ENCODE data around the gene NAV2.

Gene NAV2

DNA sequence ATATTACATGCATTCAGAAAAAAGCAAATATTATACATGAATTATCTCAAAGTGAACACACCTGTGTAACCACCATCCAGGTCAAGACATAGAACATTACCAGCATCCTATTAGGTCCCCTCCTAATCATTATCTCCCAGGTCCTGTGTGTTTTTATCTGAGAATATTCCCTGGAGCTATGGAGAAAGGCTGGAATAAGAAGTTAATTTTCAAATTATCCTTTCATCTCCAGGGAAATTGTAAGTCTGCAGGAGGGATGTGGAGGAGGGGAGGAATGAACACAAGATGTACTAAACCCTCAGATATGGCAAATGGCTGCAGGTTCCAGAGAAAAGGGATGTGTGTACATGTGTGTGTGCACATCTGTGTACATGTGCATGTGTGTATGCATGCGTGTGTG, 25.2 kb upstream of the NAV2 start:
- no peak for DNase-seq (ENCODE audit: low read depth)
- H3K4me3 ChIP-seq (ENCODE audit: low read depth, low read length), result no peak overlapping the region
- TF ChIP-seq, protein P1, sequence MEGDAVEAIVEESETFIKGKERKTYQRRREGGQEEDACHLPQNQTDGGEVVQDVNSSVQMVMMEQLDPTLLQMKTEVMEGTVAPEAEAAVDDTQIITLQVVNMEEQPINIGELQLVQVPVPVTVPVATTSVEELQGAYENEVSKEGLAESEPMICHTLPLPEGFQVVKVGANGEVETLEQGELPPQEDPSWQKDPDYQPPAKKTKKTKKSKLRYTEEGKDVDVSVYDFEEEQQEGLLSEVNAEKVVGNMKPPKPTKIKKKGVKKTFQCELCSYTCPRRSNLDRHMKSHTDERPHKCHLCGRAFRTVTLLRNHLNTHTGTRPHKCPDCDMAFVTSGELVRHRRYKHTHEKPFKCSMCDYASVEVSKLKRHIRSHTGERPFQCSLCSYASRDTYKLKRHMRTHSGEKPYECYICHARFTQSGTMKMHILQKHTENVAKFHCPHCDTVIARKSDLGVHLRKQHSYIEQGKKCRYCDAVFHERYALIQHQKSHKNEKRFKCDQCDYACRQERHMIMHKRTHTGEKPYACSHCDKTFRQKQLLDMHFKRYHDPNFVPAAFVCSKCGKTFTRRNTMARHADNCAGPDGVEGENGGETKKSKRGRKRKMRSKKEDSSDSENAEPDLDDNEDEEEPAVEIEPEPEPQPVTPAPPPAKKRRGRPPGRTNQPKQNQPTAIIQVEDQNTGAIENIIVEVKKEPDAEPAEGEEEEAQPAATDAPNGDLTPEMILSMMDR (IDR thresholded peaks at IDR 0.05; ENCODE audit: control insufficient read depth, extremely low read depth, insufficient read depth), result no peak

DNA sequence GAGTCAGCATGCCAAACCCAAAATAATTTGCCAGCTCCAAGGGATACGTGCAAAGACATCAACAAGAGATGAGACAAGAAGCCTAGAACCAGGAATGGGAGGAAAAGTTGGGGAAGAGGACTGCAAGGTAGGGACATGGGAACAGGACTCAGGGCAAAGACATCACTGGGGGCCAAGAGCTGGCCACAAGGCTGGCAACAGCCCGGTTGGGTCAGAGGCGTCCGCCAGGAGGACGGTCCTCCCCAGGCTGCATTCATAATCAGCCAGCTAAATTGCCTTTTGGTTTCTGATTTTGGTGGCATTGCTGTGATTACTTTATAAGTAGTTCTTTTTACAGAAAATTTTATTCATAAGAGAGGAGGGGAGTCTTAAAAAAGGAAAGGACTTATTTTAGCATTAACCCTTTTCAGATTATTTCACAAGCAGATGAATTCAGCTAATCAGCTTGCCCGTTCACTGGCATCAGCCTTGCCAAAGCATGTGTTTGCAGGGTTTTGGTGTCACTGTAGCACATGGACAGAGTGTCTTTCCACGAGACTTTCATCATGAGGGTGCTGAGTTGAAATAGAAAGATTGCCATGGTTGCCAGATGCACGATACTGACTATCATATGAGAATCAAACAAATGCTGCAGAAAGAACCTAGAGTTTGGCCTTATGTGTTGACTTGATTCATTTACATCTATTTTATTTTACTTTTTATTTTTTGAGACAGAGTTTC, 23.2 kb upstream of the NAV2 start:
- no peak overlapping the region for H3K4me3 ChIP-seq (ENCODE audit: low read depth, low read length)
- DNase-seq (ENCODE audit: low read depth), result no peak
- TF ChIP-seq, protein P1 (IDR thresholded peaks at IDR 0.05; ENCODE audit: control insufficient read depth, extremely low read depth, insufficient read depth), result no peak

DNA sequence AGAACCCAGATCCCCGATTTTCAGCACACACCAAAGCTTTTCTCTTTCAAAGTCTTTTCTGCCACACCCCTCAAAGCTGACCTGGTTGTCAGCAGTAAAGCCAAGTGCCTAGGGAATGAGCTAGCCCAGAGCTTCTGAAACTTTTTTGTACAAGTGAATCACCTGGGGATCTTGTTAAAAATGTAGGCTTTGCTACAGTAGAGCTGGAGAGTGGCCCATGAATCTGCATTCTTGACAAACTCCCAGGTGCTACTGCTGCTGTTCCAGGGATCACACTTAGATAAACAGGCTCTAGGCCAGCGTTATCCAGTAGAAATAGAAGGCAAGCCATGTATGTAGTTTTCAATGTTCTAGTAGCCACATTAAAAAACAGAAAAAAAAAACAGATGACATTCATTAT, 21.8 kb upstream of the NAV2 start:
- DNase-seq (ENCODE audit: low read depth), result no peak
- no peak overlapping the region for H3K4me3 ChIP-seq (ENCODE audit: low read depth, low read length)
- TF ChIP-seq, protein P1 (IDR thresholded peaks at IDR 0.05; ENCODE audit: control insufficient read depth, extremely low read depth, insufficient read depth), result no peak

DNA sequence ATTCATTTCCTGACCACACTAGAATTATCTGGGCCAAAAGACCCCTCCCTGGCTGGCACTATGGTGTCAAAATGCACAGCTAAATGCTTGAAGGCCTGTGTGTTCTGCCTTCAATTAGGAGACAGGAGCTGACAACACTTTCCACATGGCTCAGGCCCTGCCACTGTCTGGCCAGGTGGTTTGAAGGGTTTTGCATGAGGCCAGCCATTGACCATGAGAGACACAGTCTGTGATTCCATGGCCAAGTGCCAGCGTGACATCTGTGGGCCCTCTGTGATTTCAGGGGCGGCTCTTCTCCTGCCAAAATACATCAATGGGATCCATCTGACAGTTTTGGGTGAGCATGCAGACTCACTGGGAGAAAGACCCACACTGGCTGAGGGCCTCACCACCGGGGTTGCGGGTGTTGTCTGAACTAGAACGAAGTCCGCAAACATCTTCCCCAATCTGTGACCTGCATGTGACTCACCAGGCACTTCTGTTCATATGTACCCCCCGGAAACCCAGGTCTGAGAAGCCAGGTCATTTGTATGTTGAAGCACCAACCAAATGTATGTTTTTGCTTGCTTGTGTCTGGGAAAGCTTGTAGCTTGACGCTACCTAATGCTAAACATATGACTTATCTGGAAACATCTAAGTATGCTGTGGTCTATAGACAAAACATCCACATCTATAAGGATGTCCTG, 20.7 kb upstream of the NAV2 start:
- H3K4me3 ChIP-seq (ENCODE audit: low read depth, low read length), result no peak overlapping the region
- TF ChIP-seq, protein P1 (IDR thresholded peaks at IDR 0.05; ENCODE audit: control insufficient read depth, extremely low read depth, insufficient read depth), result no peak
- DNase-seq (ENCODE audit: low read depth), result no peak

DNA sequence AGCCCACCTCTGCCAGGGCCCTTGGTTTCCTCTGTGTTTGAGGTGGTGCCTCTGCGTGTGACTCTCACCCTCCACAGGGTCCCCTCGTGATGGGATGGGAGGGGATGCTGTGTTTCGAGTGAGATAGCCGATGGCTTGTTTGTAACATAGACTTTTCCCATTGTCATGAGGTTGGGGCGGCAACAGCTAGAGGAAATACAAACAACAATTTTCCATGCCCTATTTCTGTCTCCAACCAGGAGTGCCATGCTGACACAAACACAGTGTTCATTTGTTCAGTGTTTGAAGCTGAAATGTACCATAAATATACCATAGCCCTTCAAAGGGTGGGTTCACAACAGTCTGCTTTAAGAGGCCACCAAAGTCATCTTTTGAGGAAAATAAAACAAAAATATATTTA, 19.5 kb upstream of the NAV2 start:
- no peak for DNase-seq (ENCODE audit: low read depth)
- TF ChIP-seq, protein P1 (IDR thresholded peaks at IDR 0.05; ENCODE audit: control insufficient read depth, extremely low read depth, insufficient read depth), result no peak
- no peak overlapping the region for H3K4me3 ChIP-seq (ENCODE audit: low read depth, low read length)

DNA sequence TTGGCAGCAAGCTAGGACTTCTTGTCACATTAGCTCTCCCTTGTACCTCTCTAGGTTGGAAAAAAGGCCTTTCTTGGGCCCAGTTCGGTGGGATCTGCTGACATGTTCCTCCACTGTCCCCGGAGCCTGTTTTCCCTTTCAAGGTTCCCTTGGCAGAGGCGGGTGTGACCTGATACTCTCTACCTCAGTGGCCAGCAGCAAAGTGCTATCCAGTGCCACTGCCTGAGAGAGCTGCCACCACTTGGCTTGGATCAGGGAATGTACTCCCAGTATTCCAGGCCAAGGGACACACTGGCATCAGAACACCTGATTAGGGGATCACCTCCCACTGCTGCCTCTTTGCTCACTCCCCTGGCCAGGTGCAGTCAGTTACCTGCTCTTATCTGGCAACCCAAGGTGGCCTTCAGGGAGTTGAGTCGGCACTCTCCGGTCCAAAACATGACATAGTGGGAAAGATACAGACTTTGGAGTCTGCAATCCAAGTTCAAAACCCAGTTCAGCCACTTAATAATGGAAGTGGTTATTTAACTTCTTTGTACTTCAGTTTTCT, 17.8 kb upstream of the NAV2 start:
- H3K4me3 ChIP-seq (ENCODE audit: low read depth, low read length), result no peak overlapping the region
- no peak for DNase-seq (ENCODE audit: low read depth)
- TF ChIP-seq, protein P1 (IDR thresholded peaks at IDR 0.05; ENCODE audit: control insufficient read depth, extremely low read depth, insufficient read depth), result no peak
